Activated CD4-positive, alpha-beta T cell treated with anti-CD3 and anti-CD28 coated beads, Interleukin-10, Interleukin-2, amounts not matched to agents 100 ng/mL and 50 ng/mL, durations not matched to agents 16 hours and 8 hours (primary cell): ENCODE results near the gene EIF4G2.

Experiments
- DNase-seq: peaks from one replicate; pipeline ENCODE4 v3.0.0-alpha.2; 2020

EIF4G2 gene

GRCh38 chr11:10807493-10808234 lies 1.1 kb downstream of the EIF4G2 start:
- DNase-seq, result peak; percentile 52

DNA sequence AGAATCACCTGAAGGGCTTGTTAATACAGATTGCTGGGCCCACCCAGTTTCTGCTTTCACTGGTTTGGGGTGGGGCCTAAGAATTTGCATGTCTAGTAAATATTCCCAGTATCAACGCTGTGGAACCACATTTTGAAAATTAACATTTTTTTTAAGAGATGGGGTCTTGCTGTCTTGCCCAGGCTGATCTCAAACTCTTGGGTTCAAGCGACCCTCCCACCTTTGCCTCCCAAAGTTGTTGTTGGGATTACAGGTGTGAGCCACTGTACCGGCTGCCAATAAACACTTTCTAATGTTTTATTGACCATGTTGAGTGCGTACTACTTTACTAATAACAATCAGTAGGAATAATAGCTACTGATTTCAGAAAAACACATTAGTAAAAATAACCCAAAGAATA lies 2.5 kb downstream of the EIF4G2 start:
- no peak for DNase-seq

DNA sequence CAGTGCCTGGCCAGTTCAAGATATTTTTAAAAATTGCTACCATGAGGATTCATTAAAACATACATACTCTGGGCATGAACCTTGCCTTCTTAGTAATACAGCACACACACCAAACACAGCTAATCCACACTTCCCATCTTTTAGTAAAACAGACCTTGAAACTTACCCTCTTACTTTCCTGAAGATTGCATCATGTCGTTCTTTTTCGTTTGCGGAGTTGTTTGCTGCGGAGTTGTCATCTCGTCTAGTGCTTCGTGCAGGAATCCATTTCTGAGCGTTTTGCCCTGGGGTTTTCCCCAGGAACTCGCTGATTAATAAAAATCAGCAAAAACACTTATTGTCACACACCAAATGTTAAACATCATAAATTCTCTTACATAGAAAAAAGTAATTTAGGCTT lies 3.0 kb downstream of the EIF4G2 start:
- peak; percentile 28 for DNase-seq

- DNase-seq, result no peak
Measured at GRCh38 chr11:10803676-10804075, 5.0 kb downstream of the EIF4G2 start.

DNA sequence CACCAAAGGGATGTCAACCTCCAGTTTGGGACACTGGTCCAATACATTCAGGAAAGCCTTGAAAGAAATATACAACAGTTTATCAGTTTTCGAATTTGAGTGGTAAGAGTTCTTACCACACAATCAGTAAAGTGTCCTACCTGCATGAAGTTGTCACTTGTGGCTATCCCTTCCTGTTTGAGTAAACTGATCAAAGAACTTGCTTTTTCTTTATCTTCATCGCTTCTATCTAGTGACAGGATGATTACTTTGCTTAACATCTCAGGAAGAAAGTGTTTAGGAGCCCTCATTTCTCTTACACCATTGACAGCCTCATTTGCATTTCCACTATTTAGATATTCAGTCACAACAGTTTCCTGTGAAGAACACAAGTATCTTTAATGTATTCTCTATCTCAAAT lies 8.4 kb downstream of the EIF4G2 start:
- DNase-seq, result no peak

DNA sequence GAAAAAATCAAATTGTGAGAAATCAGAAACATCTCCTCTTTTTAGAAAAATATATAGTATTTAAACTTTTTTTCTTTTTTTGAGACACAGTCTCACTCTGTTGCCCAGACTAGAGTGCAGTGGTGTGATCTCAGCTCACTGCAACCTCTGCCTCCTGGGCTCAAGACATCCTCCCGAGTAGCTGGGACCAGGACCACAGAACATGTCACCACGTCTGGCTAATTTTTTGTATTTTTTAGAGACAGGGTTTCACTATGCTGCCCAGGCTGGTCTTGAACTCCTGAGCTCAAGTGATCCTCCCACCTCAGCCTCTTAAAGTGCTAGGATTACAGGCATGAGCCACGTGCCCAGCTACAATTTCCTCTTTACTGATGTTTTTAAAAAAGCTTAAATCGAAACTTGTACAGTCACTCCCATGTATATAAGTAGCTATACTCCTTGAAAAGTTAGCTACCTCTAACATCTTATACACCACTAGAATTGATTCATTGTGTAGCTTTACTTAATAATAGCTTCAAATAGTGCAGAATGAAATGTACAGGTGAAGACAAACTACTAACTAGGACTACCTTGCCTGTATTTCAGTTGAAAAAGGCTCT lies 10.3 kb downstream of the EIF4G2 start:
- DNase-seq, result no peak

DNA sequence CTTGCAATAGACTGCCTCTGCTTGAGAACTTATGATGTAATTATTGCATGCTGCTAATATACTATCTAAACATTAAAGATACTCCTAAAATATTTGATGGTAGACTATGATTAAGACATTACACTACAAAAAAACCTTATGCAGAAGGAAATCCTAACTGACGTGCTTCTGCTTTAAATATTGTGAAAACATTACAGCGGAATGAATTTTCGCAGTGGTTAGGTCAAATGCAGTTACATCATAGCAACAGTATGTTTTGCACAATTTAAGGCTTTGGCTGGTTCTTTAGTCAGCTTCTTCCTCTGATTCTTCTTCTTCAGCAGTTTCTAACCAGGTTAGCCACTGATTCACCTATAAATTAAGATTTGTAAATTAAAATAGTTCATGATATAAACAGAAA lies 11.2 kb downstream of the EIF4G2 start:
- DNase-seq, result no peak

GRCh38 chr11:10797001-10797400 lies 11.7 kb downstream of the EIF4G2 start:
- no peak for DNase-seq

GRCh38 chr11:10796191-10796590 lies 12.5 kb downstream of the EIF4G2 start:
- no peak for DNase-seq

DNA sequence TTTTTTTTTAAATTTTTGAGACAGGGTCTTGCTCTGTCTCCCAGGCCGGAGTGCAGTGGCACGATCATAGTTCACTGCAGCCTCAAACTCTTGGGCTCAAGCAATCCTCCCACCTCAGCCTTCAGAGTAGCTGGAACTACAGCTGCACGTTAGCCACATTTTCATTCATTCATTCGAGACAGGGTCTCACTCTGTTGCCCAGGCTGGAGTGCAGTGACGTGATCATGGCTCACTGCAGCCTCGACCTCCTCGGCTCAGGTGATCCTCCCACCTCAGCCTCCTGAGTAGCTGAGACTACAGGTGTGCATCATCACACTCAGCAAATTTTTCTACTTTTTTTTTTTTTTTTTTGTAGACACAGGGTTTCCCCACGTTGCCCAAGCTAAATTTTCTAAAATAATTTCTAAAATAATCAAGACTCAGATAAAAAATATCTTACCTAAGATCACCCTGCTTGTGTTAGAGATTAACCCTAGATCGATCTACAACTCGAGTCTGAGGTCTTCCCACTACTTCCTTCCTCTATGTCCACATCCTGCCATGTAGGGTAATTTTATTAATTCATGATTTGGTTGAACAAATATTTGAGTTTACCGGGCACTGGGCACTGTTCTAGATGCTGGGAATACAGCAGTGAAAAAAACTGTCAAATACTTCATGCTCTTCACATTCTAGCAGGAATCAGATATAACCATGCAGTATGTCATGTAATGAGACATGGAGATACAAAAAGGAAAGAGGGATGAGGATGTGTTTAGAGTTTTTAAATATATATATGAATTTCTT lies 15.1 kb downstream of the EIF4G2 start:
- no peak for DNase-seq

- DNase-seq, result peak; percentile 89
Measured at GRCh38 chr11:10792385-10793068, 16.2 kb downstream of the EIF4G2 start.

DNA sequence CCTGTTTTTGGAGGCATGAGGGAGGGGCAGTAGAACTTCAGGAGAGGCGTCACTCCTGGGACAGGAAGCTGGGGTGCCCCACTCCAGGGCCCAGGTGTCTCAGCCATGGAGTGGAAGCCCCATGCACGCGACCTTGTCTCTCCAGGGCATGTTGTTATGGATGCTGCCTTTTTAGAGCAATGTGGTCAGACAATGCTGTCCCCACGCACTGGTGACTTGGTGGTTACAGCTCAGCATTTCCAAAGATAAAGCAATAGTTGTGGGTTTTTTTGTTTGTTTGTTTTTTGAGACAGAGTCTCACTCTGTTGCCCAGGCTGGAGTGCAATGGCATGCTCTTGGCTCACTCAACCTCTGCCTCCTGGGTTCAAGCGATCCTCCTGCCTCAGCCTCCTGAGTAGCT lies 22.3 kb downstream of the EIF4G2 start:
- no peak for DNase-seq

DNA sequence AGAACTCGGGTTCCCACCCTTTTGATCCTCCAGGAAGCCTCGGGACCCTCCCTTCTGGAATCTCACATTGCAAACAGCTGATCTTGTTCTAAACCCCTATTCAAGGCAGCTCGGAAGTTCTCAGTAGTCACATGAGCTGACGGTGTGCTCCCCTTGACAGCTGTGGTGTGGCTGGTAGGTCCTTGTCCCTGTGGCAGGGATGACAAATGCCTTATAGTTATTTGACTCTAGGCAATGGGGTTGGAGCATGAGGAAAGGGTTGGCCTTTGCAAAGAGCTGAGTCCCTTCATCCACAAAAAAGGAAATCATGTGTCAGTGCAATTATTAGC lies 23.6 kb downstream of the EIF4G2 start:
- no peak for DNase-seq

DNA sequence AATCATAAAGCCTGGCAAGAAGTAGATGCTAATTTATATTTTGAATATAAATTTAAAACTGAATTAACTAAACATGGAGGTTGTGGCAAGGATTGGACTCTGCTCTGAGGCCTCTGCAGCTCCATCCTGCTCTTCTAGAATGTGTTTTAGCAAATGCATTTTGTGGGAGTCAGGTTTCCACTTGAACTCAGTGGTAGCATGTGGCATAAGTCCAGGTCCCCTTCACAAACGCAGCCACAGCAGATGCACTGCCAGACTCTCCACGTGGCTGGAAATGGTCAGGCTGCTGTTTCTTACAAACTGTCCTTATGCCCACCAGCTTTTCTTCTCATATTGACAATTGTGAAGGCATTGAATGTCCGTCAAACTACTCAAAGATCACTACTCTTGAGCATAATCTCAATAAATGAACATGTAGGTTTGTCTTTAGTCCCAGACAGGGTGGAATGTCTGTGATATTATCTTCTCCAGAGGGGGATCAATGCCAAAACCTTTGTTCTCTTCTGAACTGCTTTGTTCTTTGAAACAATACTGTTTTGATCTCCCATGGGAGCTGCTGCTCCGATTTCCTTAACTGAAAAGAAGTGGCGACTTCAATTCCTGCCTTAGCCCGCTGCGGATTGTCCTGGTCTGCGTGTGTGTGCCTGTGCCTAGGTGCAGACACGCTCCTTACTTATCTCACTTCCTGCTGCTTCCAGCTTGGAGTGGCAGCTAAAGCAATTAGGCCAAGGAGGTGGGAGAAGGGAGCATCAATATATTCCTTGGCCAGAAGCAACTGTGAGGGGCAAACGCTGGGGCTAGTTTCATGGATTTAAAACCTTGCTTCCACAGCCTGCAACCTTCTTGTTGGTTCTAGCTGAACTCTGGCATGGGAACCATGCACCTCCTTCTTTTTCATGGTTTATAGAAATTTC lies 24.2 kb downstream of the EIF4G2 start:
- no peak for DNase-seq

DNA sequence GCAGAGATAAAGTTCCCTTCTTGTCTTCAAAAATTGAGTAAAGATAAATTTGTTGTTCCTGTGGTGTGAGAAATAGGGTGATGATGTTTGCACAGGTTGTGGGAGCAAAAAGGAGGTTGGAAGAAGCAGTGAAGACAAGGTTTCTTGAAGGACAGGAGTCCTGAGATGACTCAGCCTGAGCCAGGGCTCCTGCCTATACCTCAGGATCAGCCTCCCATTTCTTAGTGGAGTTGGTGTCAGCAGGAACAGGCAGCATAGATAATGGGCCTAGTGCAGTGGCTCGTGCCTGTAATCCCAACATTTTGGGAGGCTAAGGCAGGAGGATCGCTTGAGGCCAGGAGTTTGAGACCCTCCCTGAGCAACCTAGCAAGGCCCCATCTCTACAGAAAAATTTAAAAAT lies 28.7 kb downstream of the EIF4G2 start:
- DNase-seq, result no peak

DNA sequence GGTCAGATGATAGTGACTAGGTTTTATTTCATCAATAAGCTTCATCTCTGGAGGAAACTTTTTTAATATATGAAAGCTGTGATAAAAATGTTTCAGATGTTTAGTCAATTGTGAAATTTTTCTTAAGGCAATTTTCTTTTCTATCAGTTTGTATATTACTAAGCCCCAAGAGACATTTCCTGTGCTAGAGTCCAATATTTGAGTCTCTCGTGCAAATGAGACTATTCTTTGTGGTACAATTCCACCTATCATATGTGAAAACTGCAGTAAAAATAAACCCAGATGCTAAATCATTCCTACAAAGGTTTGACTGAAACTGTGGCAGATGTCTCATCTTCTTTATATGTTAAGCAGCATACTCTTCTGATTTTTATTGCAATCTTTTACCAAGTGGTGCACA lies 29.6 kb downstream of the EIF4G2 start:
- DNase-seq, result peak; percentile 33

DNA sequence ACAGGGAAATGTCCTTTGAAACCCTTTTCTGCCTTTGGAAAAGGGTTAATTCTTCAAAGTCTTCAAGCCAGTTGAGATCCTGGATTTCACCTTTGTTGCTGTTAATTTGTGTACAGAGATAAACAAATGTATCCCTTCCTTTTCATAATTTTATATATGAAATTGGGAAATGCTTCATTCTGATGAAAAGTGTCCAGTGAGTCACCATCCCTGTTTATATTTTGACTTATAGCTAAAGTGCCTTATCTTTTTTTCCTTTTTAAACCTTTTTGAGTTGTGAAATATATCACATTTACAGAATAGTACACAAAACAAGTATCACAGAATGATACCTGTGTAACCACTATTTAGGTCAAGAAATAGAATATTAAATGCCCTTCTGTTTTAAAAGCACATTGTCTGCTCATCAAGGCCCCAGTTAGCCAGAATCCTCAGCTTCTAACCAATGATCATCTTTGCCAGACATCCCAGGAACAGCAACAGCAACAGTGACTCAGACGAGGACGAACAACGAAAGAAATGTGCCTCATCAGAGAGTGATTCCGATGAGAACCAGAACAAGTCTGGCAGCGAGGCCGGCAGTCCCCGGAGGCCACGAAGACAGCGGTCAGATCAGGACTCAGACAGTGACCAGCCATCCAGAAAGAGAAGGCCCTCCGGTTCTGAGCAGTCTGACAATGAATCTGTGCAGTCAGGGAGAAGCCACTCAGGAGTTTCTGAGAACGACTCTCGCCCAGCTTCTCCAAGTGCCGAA lies 30.3 kb downstream of the EIF4G2 start:
- no peak for DNase-seq

- DNase-seq, result no peak
Measured at GRCh38 chr11:10777806-10778205, 30.9 kb downstream of the EIF4G2 start.

GRCh38 chr11:10777393-10777793 lies 31.3 kb downstream of the EIF4G2 start:
- no peak for DNase-seq

GRCh38 chr11:10774811-10775210 lies 33.9 kb downstream of the EIF4G2 start:
- no peak for DNase-seq

DNA sequence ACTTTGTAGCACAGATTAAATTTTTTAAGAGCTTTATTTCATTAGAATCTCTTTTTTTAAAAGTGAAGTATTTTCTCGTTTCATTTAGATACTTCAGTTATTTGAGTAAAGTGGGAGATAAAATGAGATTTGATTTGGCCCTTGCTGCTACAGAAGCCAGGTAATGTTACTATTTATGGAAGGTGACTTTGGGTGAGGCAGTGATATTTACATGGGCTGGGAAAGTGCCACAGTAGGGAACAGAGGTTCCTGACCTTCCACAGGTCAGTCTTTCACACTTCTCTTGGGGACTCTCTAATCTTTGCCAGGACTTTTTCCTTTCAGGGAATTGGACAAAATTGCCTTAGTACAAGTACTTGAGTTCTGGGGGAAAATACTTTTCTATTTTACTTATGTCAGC lies 37.3 kb downstream of the EIF4G2 start:
- DNase-seq, result no peak
